ENCODE measurements around the gene NAA35. TPM values are rescaled to one million over a fixed set of nuclear protein-coding genes. Genes with fewer than 3 reads are reported as not detected.

NAA35 gene
- polyA plus RNA-seq, 1 experiment, result 9.8 TPM

DNA sequence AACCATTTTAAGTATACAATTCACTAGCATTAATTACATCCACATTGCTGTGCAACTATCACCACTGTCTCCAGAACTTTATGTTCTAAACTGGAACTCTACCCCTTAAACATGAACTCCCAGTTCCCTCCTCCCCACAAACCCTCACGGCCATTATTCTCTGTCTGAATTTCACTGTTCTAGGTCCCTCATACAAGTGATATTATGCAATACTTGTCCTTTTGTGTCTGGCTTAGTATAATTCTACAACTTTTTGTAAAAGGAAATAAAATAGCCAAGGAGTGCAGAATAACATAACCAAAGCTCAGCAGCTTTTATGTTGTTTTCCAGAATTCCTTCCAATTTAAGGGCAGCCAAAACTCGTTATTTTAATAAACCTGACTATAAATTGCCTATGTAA is 53.2 kb downstream of the NAA35 start:
- POLR2A ChIA-PET, result no interaction called here
- Histone ChIP-seq H3K27me3 (ENCODE audit: control insufficient read depth, insufficient read depth, low read length) (no peaks in the 10 kb centered on the region), H3K4me3 (ENCODE audit: low read depth, low read length) (no peak overlapping the region), H3K36me3 (ENCODE audit: control insufficient read depth, insufficient read depth, low read length) (peaks cover 3% of the 10 kb centered on the region; the same call in 1 of the 2 replicates)
- TF ChIP-seq, protein P1, sequence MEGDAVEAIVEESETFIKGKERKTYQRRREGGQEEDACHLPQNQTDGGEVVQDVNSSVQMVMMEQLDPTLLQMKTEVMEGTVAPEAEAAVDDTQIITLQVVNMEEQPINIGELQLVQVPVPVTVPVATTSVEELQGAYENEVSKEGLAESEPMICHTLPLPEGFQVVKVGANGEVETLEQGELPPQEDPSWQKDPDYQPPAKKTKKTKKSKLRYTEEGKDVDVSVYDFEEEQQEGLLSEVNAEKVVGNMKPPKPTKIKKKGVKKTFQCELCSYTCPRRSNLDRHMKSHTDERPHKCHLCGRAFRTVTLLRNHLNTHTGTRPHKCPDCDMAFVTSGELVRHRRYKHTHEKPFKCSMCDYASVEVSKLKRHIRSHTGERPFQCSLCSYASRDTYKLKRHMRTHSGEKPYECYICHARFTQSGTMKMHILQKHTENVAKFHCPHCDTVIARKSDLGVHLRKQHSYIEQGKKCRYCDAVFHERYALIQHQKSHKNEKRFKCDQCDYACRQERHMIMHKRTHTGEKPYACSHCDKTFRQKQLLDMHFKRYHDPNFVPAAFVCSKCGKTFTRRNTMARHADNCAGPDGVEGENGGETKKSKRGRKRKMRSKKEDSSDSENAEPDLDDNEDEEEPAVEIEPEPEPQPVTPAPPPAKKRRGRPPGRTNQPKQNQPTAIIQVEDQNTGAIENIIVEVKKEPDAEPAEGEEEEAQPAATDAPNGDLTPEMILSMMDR (IDR thresholded peaks at IDR 0.05; ENCODE audit: insufficient read depth, low read depth, low read length), result no peak
- DNase-seq (ENCODE audit: low read depth), result no peak
- CTCF ChIA-PET, result no interaction called here

DNA sequence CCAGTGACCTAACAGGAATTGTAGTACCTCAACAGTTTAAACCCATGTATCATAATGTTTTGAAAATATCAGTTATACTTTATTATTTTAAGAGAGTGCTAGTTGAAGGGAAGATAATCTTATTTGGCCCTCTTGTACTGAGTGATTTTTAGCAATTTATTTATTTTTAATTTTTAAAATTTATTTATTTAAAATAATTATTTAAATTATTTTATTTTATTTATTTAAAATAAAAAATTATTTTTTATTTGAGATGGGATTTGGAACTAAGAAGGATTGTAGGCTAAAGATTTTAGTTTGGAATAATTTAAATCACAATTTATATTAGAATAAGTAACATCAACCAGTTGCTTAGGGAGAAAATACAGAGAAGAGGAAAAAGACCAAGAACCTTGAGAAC is 54.2 kb downstream of the NAA35 start:
- Histone ChIP-seq H3K36me3 (ENCODE audit: control insufficient read depth, insufficient read depth, low read length) (peaks cover 3% of the 10 kb centered on the region; the same call in 1 of the 2 replicates), H3K4me3 (ENCODE audit: low read depth, low read length) (no peak overlapping the region), H3K27me3 (ENCODE audit: control insufficient read depth, insufficient read depth, low read length) (no peaks in the 10 kb centered on the region)
- ChIA-PET CTCF (no interaction called here), POLR2A (no interaction called here)
- DNase-seq (ENCODE audit: low read depth), result no peak
- TF ChIP-seq, protein P1 (IDR thresholded peaks at IDR 0.05; ENCODE audit: insufficient read depth, low read depth, low read length), result no peak

DNA sequence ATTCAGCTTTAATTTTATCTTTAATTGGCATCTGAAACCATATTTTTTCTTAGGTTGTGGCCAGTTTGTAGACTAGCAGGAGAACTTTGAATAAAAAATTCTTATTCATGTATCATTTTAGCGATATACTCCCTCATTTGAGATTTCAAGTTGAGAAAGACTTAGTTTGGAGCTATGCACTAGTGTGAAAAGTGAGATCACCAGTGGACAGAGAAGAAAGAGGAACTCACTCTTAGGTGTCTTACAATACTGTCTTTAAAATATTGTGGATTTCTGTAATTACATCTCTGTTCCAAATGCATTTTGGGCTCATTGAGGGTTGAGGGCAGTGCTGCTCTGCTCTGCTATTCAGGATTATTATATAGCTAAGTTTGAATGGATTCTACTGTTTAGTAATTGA is 54.7 kb downstream of the NAA35 start:
- CTCF ChIA-PET, result no interaction called here
- no peak for DNase-seq (ENCODE audit: low read depth)

GRCh38 chr9:86005253-86005775 is 64.4 kb downstream of the NAA35 start:
- TF ChIP-seq, protein P1 (IDR thresholded peaks at IDR 0.05; ENCODE audit: insufficient read depth, low read depth, low read length), result no peak
- ChIA-PET POLR2A (no interaction called here), CTCF (no interaction called here)
- Histone ChIP-seq H3K27me3 (ENCODE audit: control insufficient read depth, insufficient read depth, low read length) (no peaks in the 10 kb centered on the region), H3K4me3 (ENCODE audit: low read depth, low read length) (no peak overlapping the region), H3K36me3 (ENCODE audit: control insufficient read depth, insufficient read depth, low read length) (no peaks in the 10 kb centered on the region; the same call in 1 of the 2 replicates)
- no peak for DNase-seq (ENCODE audit: low read depth)

More for the DNA sequence above, 54.7 kb downstream of the NAA35 start:
- Histone ChIP-seq H3K27me3 (ENCODE audit: control insufficient read depth, insufficient read depth, low read length) (no peaks in the 10 kb centered on the region), H3K36me3 (ENCODE audit: control insufficient read depth, insufficient read depth, low read length) (peaks cover 3% of the 10 kb centered on the region; the same call in 1 of the 2 replicates), H3K4me3 (ENCODE audit: low read depth, low read length) (no peak overlapping the region)
- TF ChIP-seq, protein P1 (IDR thresholded peaks at IDR 0.05; ENCODE audit: insufficient read depth, low read depth, low read length), result no peak
- POLR2A ChIA-PET, result no interaction called here

GRCh38 chr9:86009133-86009532 is 68.2 kb downstream of the NAA35 start:
- TF ChIP-seq, protein P1 (IDR thresholded peaks at IDR 0.05; ENCODE audit: insufficient read depth, low read depth, low read length), result no peak
- DNase-seq (ENCODE audit: low read depth), result no peak
- no peaks in the 10 kb centered on the region for H3K27me3 ChIP-seq (ENCODE audit: control insufficient read depth, insufficient read depth, low read length)
- POLR2A ChIA-PET, result no interaction called here
- CTCF ChIA-PET, result interaction anchor here (2.3 kb wide), 1 partner anchor 15 kb away, joined by 8 read pairs; no protein-coding TSS in a partner anchor
- H3K4me3 ChIP-seq (ENCODE audit: low read depth, low read length), result no peak overlapping the region
- no peaks in the 10 kb centered on the region; the same call in 1 of the 2 replicates for H3K36me3 ChIP-seq (ENCODE audit: control insufficient read depth, insufficient read depth, low read length)
